ENCODE data around the gene LIPA.

The LIPA gene

GRCh38 chr10:89297791-89298190, 46.2 kb upstream of the LIPA start:
- Histone ChIP-seq H2AFZ (ENCODE audit: low read length) (no peak overlapping the region), H3K9me3 (ENCODE audit: insufficient read depth, low read depth, low read length) (peaks cover 4% of the 10 kb centered on the region; the same call in 1 of the 2 replicates), H3K4me1 (ENCODE audit: insufficient read depth, low read length, poor library complexity, severe bottlenecking) (peaks cover 13% of the 10 kb centered on the region), H3K4me2 (ENCODE audit: low read depth, low read length, poor library complexity, severe bottlenecking) (no peak overlapping the region), H3F3A (ENCODE audit: low read depth) (no peaks in the 10 kb centered on the region), H3K36me3 (ENCODE audit: insufficient read depth, low read length) (no peaks in the 10 kb centered on the region), H4K20me1 (ENCODE audit: insufficient read depth, low read length, poor library complexity, severe bottlenecking) (no peaks in the 10 kb centered on the region), H3K9ac (ENCODE audit: low read depth, low read length, poor library complexity, severe bottlenecking) (no peak overlapping the region), H3K4me3 (ENCODE audit: low read length, poor library complexity, severe bottlenecking) (no peak overlapping the region), H3K79me2 (ENCODE audit: insufficient read depth, low read length) (0 out of 2 replicates have a peak, but pooled peaks cover 3% of the 10 kb centered on the region), H3K9me2 (replicated peaks; ENCODE audit: low read depth, low read length) (no peaks in the 10 kb centered on the region), H3K27me3 (ENCODE audit: insufficient read depth, low read length, poor library complexity, severe bottlenecking) (no peaks in the 10 kb centered on the region)
- TF ChIP-seq EZH2phosphoT487 (IDR thresholded peaks at IDR 0.05; ENCODE audit: borderline replicate concordance) (no peak), CTCF (conservative IDR thresholded peaks at IDR 0.05; ENCODE audit: low read length) (no peak)

GRCh38 chr10:89297356-89297755, 45.8 kb upstream of the LIPA start:
- Histone ChIP-seq H3K4me3 (ENCODE audit: low read length, poor library complexity, severe bottlenecking) (no peak overlapping the region), H3K36me3 (ENCODE audit: insufficient read depth, low read length) (no peaks in the 10 kb centered on the region), H3F3A (ENCODE audit: low read depth) (no peaks in the 10 kb centered on the region), H3K4me2 (ENCODE audit: low read depth, low read length, poor library complexity, severe bottlenecking) (no peak overlapping the region), H3K9me3 (ENCODE audit: insufficient read depth, low read depth, low read length) (peaks cover 4% of the 10 kb centered on the region; the same call in 1 of the 2 replicates), H2AFZ (ENCODE audit: low read length) (no peak overlapping the region), H3K79me2 (ENCODE audit: insufficient read depth, low read length) (no peaks in the 10 kb centered on the region), H3K4me1 (ENCODE audit: insufficient read depth, low read length, poor library complexity, severe bottlenecking) (peaks cover 9% of the 10 kb centered on the region), H3K27me3 (ENCODE audit: insufficient read depth, low read length, poor library complexity, severe bottlenecking) (no peaks in the 10 kb centered on the region), H3K9ac (ENCODE audit: low read depth, low read length, poor library complexity, severe bottlenecking) (no peak overlapping the region), H3K9me2 (replicated peaks; ENCODE audit: low read depth, low read length) (no peaks in the 10 kb centered on the region), H4K20me1 (ENCODE audit: insufficient read depth, low read length, poor library complexity, severe bottlenecking) (no peaks in the 10 kb centered on the region)
- no peak for TF ChIP-seq CTCF (conservative IDR thresholded peaks at IDR 0.05; ENCODE audit: low read length)
- TF ChIP-seq EZH2phosphoT487 (IDR thresholded peaks at IDR 0.05; ENCODE audit: borderline replicate concordance) = no peak

- Histone ChIP-seq H4K20me1 (ENCODE audit: insufficient read depth, low read length, poor library complexity, severe bottlenecking) (no peaks in the 10 kb centered on the region), H3K4me3 (ENCODE audit: low read length, poor library complexity, severe bottlenecking) (no peak overlapping the region), H2AFZ (ENCODE audit: low read length) (no peak overlapping the region), H3K9me2 (replicated peaks; ENCODE audit: low read depth, low read length) (no peaks in the 10 kb centered on the region), H3K4me1 (ENCODE audit: insufficient read depth, low read length, poor library complexity, severe bottlenecking) (peaks cover 3% of the 10 kb centered on the region), H3K9ac (ENCODE audit: low read depth, low read length, poor library complexity, severe bottlenecking) (no peak overlapping the region), H3K79me2 (ENCODE audit: insufficient read depth, low read length) (no peaks in the 10 kb centered on the region), H3K4me2 (ENCODE audit: low read depth, low read length, poor library complexity, severe bottlenecking) (no peak overlapping the region), H3K9me3 (ENCODE audit: insufficient read depth, low read depth, low read length) (peaks cover 4% of the 10 kb centered on the region; the same call in 1 of the 2 replicates), H3K36me3 (ENCODE audit: insufficient read depth, low read length) (no peaks in the 10 kb centered on the region), H3F3A (ENCODE audit: low read depth) (no peaks in the 10 kb centered on the region), H3K27me3 (ENCODE audit: insufficient read depth, low read length, poor library complexity, severe bottlenecking) (no peaks in the 10 kb centered on the region)
- TF ChIP-seq CTCF (conservative IDR thresholded peaks at IDR 0.05; ENCODE audit: low read length) (no peak), EZH2phosphoT487 (IDR thresholded peaks at IDR 0.05; ENCODE audit: borderline replicate concordance) (no peak)
These were observed 44.7 kb upstream of the LIPA start for GRCh38 chr10:89296220-89296648.

Data from Loucy (cell line).